Measurements from ENCODE around the gene ADAM8. TPM values are rescaled to one million over a fixed set of nuclear protein-coding genes. Genes with fewer than 3 reads are reported as not detected.

ADAM8 gene
- total and polyA plus RNA-seq, 8 donors = 2.0 to 9.8 (median 6.2) TPM

GRCh38 chr10:133230044-133230361, 46.7 kb downstream of the ADAM8 start, which contains the start of gene UTF1:
Gene UTF1 (plus strand): TSS chr10:133230217. CDS start chr10:133230289, 72 bp downstream.
- intact Hi-C loops (cut with DNase I) = no loop called here
- Histone ChIP-seq H3K27me3 (peaks cover 0 to 25% (median 5%) of the 10 kb centered on the region in 4 donors), H3K27ac (no peak within 1 kb of the TSS), H3K36me3 (no peaks in the 10 kb centered on the region), H3K4me1 (no peaks in the 10 kb centered on the region), H3K4me3 (peak within 1 kb of the TSS in 1 of 4 donors; percentile 18), H3K9me3 (no peaks in the 10 kb centered on the region)
- TF ChIP-seq CTCF (IDR thresholded peaks at IDR 0.05) = no peak
- 2% methylated on average over 35 to 48 of the region's 49 CpGs for WGBS, 2 donors
- no peak for ATAC-seq
- FAIRE-seq = no peak
- DNase-seq = no peak

- no peak for TF ChIP-seq CTCF (IDR thresholded peaks at IDR 0.05)
- Histone ChIP-seq H3K4me3 (no peak overlapping the region), H3K9me3 (no peaks in the 10 kb centered on the region), H3K4me1 (no peaks in the 10 kb centered on the region), H3K27me3 (peaks cover 0 to 25% (median 5%) of the 10 kb centered on the region in 4 donors), H3K36me3 (no peaks in the 10 kb centered on the region), H3K27ac (no peak overlapping the region)
- WGBS, 2 donors = 4% methylated on average over 50 to 58 of the region's 58 CpGs
- no peak for DNase-seq
- intact Hi-C loops (cut with DNase I) = no loop called here
- FAIRE-seq = no peak
- no peak for ATAC-seq
Measured at GRCh38 chr10:133229265-133230043, 47.2 kb downstream of the ADAM8 start.

GRCh38 chr10:133227256-133227655, 49.4 kb downstream of the ADAM8 start:
- intact Hi-C loops (cut with DNase I) = no loop called here
- DNase-seq = no peak
- H3K4me1 ChIP-seq = no peaks in the 10 kb centered on the region
- no peak overlapping the region for H3K4me3 ChIP-seq
- TF ChIP-seq CTCF (IDR thresholded peaks at IDR 0.05) = no peak
- FAIRE-seq = no peak
- H3K27ac ChIP-seq = no peak overlapping the region
- no peak for ATAC-seq
- H3K27me3 ChIP-seq = peaks cover 0 to 24% (median 5%) of the 10 kb centered on the region in 4 donors
- no peaks in the 10 kb centered on the region for H3K9me3 ChIP-seq
- 69 to 79% methylated on average over 20 to 21 of the region's 21 CpGs for WGBS, 2 donors
- no peaks in the 10 kb centered on the region for H3K36me3 ChIP-seq

- no peaks in the 10 kb centered on the region for H3K36me3 ChIP-seq
- intact Hi-C loops (cut with DNase I) = no loop called here
- ATAC-seq (no peak), DNase-seq (no peak), FAIRE-seq (no peak)
- H3K4me1 ChIP-seq = no peaks in the 10 kb centered on the region
- H3K4me3 ChIP-seq = no peak overlapping the region
- no peaks in the 10 kb centered on the region for H3K9me3 ChIP-seq
- peaks cover 0 to 14% (median 5%) of the 10 kb centered on the region in 4 donors for H3K27me3 ChIP-seq
- WGBS, 2 donors = 25 to 40% methylated on average over 30 of the region's 30 CpGs
- H3K27ac ChIP-seq = no peak overlapping the region
- TF ChIP-seq CTCF (IDR thresholded peaks at IDR 0.05) = no peak
Measured at GRCh38 chr10:133226251-133226808, 50.3 kb downstream of the ADAM8 start.

GRCh38 chr10:133225707-133226191, 50.9 kb downstream of the ADAM8 start:
- H3K27me3 ChIP-seq = peaks cover 0 to 14% (median 5%) of the 10 kb centered on the region in 4 donors
- no peak for DNase-seq
- no peak overlapping the region for H3K27ac ChIP-seq

More at GRCh38 chr10:133225707-133226191, 50.9 kb downstream of the ADAM8 start:
- no peaks in the 10 kb centered on the region for H3K4me1 ChIP-seq
- TF ChIP-seq CTCF (IDR thresholded peaks at IDR 0.05) = no peak
- H3K9me3 ChIP-seq = no peaks in the 10 kb centered on the region
- no peaks in the 10 kb centered on the region for H3K36me3 ChIP-seq
- intact Hi-C loops (cut with DNase I) = no loop called here
- no peak overlapping the region for H3K4me3 ChIP-seq
- FAIRE-seq (no peak), ATAC-seq (no peak)
- WGBS, 2 donors = 72 to 82% methylated on average over 22 to 23 of the region's 23 CpGs

All from pancreas (tissue), 10 donors.